ENCODE results near the gene KCNN2.

Gene KCNN2

DNA sequence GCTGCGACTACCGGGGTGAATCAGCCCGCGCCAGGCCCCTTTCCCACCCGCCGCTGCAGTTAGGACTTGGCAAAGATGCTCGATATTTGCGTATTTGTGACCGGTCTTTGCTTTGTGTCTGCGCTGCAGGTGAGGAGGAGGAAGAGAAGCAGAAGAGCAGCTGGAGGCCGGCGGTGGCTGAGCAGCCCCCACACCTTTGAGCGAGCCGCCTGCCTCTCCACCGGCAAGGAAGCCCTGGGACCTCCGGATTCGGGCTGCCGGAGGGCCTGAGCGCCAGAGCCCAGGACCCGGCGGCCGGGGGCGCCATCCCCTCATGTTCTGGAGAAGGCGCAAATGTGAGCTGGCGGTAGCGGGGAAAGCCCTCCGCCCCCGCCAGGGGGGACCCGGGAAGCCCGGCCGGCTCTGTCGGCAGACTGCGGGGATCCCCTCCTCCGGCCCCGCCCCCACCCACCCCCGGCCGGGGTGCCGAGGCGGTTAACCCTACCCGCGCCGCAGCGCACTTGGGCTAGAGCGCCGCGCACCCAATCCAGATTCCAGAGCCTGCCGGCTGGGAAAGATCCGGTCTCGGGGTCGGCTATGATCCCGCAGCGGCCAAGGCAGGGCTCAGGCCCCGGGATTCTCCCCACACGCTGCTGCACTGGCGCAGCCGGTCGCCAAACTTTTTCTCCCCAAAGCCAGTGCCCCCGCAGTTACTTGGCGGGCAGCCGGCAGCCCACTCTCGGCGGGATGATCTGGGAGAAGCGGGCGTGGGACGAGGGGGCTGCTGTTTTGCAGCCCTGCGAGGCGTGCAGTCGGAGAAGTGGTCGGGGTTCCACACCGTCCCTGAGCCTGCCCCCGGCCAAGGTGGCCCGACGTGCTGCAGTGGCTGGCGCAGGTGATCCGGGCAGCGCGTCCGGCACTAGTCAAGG lies 800 bp upstream of the KCNN2 start:
- peak overlapping the region; percentile 48 for H3K4me3 ChIP-seq (ENCODE audit: low read depth, low read length)
- no peak for DNase-seq (ENCODE audit: low read depth)

DNA sequence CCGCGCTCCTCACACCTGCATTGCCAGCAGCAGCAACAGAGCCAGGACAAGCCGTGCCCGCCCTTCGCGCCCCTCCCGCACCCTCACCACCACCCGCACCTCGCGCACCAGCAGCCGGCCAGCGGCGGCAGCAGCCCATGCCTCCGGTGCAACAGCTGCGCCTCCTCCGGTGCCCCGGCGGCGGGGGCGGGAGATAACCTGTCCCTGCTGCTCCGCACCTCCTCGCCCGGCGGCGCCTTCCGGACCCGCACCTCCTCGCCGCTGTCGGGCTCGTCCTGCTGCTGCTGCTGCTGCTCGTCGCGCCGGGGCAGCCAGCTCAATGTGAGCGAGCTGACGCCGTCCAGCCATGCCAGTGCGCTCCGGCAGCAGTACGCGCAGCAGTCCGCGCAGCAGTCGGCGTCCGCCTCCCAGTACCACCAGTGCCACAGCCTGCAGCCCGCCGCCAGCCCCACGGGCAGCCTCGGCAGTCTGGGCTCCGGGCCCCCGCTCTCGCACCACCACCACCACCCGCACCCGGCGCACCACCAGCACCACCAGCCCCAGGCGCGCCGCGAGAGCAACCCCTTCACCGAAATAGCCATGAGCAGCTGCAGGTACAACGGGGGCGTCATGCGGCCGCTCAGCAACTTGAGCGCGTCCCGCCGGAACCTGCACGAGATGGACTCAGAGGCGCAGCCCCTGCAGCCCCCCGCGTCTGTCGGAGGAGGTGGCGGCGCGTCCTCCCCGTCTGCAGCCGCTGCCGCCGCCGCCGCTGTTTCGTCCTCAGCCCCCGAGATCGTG lies 517 bp downstream of the KCNN2 start:
- DNase-seq (ENCODE audit: low read depth) = no peak
- peak overlapping the region; percentile 48 for H3K4me3 ChIP-seq (ENCODE audit: low read depth, low read length)

DNA sequence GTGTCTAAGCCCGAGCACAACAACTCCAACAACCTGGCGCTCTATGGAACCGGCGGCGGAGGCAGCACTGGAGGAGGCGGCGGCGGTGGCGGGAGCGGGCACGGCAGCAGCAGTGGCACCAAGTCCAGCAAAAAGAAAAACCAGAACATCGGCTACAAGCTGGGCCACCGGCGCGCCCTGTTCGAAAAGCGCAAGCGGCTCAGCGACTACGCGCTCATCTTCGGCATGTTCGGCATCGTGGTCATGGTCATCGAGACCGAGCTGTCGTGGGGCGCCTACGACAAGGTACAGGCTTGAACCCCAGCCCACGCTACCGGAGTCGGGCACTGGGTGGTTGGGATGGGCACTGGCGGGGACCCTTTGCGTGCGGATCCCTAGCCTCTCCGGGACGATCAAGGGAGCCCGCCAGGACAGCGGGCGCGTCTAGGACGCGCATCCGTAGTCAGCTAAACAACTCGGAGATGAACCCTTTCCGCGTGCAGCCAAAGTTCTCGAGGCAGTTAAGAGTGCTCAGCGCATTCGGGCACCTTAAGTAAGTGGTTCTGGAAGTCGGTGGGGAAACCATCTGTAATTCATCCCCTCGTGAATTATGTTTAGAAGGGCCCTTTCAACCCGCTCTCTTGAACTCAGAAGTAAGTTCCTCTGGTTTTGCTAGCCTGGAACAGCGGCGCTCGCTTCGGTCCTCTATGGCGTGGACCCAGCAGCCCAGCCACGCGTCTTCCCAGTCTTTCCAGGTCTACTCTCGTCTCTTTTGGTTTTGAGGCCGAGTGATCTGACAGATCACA lies 1.3 kb downstream of the KCNN2 start:
- DNase-seq (ENCODE audit: low read depth) = no peak
- no peak overlapping the region for H3K4me3 ChIP-seq (ENCODE audit: low read depth, low read length)

DNA sequence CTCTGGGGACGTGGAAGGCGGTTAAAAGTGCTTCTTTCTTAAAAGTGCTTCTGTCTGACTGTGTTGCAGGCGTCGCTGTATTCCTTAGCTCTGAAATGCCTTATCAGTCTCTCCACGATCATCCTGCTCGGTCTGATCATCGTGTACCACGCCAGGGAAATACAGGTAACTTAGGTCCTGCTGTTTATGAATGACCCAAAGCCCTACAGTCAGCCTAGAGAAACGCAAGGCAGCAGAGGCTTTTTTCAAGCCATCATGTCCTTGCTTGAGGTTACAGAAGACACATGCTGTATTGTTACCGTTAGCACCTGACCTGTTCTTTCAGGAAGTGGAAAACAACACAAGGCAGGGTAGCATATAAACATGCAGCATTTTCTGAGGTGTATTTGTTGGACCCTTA lies 2.0 kb downstream of the KCNN2 start:
- no peak for DNase-seq (ENCODE audit: low read depth)
- no peak overlapping the region for H3K4me3 ChIP-seq (ENCODE audit: low read depth, low read length)

DNA sequence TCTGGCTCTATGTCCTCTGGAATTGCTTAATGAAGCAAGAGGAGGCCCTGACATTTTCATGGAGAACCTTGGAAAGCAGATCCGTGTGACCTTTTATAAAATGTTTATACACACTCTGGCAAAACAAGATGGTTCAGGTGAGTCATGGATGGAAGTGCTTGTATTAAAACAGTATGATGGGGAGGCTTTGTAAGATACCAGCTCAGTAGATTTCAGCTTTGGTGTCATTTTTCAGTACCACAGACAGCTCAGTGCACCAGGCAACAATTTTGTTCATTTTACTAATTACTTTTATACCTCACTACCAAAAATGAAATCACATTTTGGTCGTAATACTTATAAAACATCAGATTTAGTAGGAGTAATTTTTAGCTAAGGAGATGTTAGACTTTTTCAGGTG lies 5.2 kb downstream of the KCNN2 start:
- DNase-seq (ENCODE audit: low read depth) = no peak
- no peak overlapping the region for H3K4me3 ChIP-seq (ENCODE audit: low read depth, low read length)

DNA sequence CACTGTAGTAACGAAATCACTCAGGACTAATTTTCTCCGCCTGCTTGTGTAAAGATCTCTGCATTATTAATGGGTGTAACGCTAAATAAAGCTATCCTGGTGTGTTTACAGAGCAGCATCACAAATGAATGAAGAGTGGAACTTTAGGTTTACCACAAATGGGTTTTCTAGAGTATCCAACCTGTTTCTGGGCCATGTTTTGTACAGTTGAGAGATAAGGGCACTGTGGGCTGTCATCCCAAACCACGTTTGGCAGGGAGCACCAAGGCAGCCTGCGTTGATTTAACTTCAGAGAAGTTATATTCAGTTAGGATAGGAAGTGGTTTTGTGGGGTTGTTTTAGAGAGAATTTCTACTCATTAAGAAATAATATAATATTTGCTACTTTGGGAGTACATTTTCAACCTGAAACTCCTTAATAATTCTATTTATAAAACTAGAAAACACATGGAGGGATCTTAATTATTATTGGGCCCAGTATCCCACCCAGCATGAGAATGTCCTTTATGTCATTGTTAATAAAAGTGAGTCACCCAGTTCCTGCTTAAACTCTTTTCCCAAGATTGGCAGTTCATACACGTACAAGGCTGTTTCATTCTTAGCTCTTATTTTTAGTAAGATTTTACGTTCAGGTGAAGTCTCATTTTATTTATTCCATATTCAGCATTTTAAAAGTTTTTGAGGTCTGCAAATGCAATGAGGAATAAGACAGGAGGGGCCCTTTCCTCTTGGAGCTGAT lies 8.0 kb downstream of the KCNN2 start:
- H3K4me3 ChIP-seq (ENCODE audit: low read depth, low read length) = no peak overlapping the region
- no peak for DNase-seq (ENCODE audit: low read depth)

DNA sequence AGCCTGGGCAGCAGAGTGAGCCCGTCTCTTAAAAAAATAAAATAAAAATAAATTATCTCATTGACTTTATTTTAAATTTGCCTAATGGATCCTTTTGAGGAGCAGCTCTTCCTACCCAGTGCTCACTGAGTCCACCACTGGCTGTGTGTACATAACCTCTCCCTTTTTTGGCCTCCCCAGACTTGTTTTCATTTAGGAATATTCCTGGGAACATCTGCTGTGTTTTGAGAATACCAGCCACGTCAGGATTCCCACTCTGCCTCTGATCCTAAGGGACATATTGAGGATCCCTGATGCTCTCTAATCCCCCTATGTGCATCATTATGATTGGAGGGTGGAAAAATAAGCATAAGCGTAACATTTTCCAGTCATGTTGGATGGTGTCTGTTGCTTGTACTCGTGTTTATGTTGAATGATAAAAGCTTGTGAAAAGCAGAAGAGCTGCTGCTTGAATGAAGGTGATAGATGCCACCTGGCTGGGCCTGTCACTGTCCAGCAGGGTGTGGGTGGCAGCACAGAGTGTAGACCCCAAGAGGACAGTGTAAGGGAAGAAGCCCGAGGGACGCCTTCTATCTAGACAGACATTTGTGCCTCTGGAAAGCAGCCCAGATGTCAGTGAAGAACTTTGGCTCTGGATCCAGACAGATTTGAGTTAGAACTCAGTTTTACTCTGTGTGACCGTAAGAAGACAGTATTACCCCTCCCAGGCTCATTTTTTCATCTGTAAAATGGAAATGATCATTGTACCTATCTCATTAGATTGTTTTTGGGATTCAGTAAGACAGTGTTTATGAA lies 15.4 kb downstream of the KCNN2 start:
- no peak overlapping the region for H3K4me3 ChIP-seq (ENCODE audit: low read depth, low read length)
- no peak for DNase-seq (ENCODE audit: low read depth)

DNA sequence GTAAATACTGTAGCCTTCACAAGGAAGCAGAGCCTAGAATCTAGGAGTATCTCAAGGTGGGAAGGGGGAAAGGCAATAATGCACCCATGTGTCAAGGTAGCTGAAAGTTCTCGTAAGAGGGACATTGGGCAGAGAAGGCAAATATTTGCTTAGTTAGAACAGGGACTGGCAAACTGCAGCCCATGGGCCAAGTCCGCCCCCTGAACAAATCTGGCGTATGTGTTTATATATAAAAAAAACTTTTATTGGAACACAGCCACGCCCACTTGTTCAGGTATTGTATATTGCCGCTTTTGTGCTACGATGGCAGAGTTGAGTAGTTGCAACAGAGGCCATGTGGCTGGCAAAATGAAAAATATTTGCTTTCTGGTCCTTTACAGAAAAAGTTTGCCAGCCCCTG lies 16.1 kb downstream of the KCNN2 start:
- DNase-seq (ENCODE audit: low read depth) = no peak

DNA sequence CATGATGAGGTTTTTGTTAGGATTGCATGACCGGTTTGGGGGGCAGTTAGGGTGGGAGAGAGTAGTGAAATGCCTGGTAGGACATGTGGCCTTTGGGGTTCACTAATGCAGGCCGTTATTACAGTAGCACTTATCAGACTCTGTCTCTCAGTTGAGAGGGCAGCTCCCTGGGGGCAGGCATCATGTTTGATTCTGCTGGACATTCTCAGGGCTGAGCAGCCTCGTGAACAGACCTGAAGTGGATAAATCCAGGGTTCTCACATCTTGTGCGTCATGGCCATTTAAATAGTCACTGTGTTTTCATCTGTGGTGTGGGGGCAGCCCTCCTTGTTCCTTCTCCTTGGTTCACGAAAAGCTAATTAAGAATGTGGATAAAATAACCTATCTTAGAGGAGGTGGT lies 18.9 kb downstream of the KCNN2 start:
- no peak overlapping the region for H3K4me3 ChIP-seq (ENCODE audit: low read depth, low read length)
- DNase-seq (ENCODE audit: low read depth) = no peak

More for the DNA sequence above, 16.1 kb downstream of the KCNN2 start:
- H3K4me3 ChIP-seq (ENCODE audit: low read depth, low read length) = no peak overlapping the region

DNA sequence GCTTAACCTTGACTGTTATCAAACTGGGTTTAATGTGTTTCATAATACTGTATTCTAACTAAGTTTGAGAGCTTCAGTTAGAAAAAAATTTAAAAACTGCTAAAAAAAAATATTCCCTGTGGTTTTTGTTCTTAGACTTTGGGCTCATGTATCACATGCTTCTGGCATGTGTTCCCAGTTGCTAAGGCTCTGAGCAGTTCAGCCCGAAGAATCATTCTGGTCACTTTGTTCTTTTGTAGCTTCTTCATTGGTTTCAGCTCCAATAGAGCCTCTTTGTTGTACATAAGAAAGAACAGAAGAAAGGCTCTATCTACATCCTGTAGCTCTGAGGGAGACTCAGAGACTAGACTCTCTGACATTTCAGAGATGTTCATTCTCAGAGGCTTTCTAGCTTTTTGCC lies 25.6 kb downstream of the KCNN2 start:
- H3K4me3 ChIP-seq (ENCODE audit: low read depth, low read length) = no peak overlapping the region
- no peak for DNase-seq (ENCODE audit: low read depth)

DNA sequence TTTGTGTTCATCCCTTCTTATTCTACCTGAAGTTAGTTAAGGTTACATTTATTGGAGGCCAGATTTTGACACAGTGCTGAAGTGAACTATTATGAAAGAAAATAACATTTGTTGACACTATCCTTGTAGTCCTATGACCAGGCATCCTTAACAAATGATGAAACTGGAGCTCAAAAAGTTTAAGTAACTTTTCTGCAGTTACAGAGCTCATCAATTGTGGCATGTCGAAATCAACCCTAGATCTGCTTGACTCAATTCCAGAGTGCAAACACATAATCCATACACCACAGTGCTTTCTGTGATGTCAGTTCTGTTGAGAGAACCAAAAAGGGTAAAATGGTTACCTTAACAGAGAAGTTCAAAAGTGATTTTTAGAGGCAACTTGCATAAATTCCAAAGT lies 28.6 kb downstream of the KCNN2 start:
- no peak overlapping the region for H3K4me3 ChIP-seq (ENCODE audit: low read depth, low read length)
- DNase-seq (ENCODE audit: low read depth) = no peak

DNA sequence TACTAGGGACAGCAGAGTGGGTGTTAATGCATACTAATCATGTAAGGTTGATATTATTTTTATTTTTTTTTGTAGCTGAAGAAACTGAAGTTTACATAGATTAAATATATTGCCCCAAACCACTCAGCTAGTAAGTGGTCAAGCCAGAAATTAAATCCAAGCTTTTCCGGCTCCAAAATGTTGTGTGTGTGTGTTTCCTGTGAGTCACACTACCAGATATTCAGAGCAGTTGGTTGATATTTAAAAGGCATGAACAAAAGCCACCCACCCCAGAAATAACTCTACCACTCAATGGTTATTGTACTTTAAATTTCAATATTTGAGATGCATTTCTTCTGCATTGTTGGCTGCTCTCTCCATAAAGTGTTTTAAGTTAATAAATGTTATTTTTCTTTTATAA lies 29.5 kb downstream of the KCNN2 start:
- DNase-seq (ENCODE audit: low read depth) = no peak
- H3K4me3 ChIP-seq (ENCODE audit: low read depth, low read length) = no peak overlapping the region

DNA sequence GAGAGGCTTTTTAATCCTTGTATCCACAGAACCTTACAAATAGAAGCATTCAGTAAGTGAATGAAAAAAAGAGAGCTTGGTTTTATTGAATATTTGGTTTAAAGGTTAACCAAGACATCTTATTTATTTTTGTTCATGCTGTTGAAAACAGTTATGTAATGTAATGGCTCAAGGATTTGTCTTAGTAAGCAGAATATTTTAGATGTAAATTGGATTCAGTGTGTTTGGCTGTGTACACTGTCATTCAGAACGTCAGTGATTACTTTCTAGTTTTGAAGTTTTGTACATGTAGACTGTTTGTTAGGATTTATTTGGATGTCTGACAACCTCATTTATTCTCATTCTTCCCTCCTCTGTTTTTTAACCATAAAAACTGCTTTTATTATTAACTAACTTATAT lies 31.3 kb downstream of the KCNN2 start:
- H3K4me3 ChIP-seq (ENCODE audit: low read depth, low read length) = no peak overlapping the region
- no peak for DNase-seq (ENCODE audit: low read depth)

DNA sequence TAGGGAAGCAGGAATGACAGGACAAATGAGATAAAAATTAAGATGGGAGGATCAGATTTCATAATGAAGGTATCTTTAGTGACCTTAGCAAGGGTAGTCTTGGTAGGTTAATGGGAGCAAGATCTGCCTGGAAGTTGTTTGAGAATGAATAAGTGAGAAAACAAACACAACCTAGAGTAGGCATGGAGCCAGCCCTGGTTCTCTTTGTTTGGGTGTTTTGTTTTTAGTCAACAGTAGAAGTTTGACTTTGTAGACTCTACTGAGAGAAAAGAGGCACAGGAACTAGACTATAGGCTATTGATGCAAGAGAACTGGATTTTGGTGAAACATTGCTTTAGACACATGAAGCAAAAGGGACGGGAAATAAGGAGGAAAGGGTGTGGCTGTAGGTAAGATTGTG lies 40.3 kb downstream of the KCNN2 start:
- no peak overlapping the region for H3K4me3 ChIP-seq (ENCODE audit: low read depth, low read length)

DNA sequence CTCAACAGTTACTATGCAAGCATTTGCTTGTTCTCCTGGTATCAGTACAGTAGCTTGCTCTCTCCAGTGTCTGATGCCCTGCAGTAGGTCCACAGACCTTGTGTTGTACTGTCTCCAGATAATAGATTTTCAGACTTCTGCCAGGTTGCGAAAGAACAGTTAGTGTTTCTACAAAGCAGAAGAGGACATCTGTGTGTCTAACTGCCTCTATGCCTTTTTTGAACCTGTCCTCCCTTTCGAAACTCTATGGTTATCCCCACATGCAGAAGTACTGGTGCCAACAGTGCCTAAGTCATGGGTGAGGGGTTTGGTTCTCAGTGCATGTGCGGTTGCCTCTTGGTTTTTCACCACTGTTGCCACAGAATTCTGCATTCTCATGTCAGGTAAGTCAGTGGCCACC lies 45.9 kb downstream of the KCNN2 start:
- H3K4me3 ChIP-seq (ENCODE audit: low read depth, low read length) = no peak overlapping the region
- DNase-seq (ENCODE audit: low read depth) = no peak

More for the DNA sequence above, 40.3 kb downstream of the KCNN2 start:
- no peak for DNase-seq (ENCODE audit: low read depth)

DNA sequence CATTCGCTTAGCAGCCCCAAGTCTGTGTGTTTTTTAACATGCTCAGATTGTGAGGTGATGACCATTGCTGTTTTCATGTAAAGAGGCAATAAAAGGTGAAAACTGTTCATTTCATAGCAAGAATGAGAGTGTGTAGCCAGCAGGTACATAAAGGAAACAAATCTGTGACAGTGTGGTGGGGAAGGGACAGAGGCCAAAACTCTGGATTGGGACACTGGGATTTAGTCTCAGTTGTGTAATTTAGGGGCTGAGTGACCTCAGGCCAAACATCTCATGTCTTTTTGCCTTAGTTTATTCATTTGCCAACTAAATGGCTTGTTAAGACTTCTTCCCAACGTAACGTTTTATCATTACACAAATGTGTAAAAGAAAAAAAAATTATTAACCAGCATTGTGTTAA lies 47.0 kb downstream of the KCNN2 start:
- no peak for DNase-seq (ENCODE audit: low read depth)
- H3K4me3 ChIP-seq (ENCODE audit: low read depth, low read length) = no peak overlapping the region

DNA sequence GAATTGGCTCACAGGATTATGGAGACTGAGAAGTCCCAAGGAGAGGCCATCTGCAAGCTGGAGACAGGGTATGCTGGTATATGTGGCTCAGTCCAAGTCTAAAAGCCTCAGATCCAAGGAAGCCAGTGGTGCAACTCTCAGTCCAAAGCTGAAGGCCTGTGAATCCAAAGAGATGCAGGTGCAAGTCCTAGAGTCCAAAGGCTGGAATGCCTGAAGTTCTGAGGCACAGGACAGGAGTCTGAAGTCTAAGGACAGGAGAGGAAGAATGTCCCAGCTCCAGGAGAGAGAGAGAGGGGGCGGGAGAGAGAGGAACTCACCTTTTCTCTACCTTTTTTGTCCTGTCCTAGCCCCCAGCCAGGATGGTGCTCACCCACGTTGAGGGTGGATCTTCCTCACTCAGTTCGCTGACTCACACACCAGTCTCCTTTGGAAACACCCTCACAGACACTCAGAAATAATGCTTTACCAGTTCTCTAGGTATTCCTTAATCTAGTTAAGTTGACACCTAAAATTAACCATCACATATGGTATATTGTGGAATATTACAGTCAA lies 49.6 kb downstream of the KCNN2 start:
- H3K4me3 ChIP-seq (ENCODE audit: low read depth, low read length) = no peak overlapping the region
- DNase-seq (ENCODE audit: low read depth) = no peak

DNA sequence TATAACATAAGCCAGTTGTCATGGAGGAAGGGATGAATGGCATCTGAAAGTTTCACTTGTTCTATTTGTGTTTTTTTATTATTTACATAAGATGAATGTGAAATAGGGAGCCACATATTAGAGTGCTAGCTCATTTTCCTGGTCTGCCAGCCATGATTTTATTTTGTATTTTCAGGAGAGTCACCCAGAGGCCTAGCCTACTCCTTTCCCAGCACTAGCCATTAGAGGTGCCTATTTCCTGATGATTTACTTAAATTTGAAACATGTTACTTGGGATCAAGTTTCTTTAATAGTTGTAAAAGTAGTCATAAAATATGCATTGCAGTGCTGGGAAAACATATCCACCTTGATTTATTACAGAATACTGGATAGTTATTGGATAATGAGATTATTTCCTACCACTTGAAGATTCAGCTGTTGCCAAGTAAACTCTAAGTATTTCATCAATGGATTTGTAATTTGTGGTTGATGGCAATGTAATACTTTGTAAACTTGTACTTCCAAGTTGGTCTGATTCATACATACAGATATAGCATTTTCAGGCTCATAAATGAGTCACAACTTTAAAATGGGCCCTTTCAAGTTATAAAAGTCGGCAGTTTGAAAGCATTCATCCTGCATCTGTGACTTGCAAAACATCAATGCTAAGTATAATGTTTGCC lies 50.8 kb downstream of the KCNN2 start:
- peak; percentile 61 for DNase-seq (ENCODE audit: low read depth)
- no peak overlapping the region for H3K4me3 ChIP-seq (ENCODE audit: low read depth, low read length)

Measured in skeletal muscle cell (primary cell).